ENCODE results near the gene DAB2IP. TPM values are rescaled to one million over a fixed set of nuclear protein-coding genes. Genes with fewer than 3 reads are reported as not detected.

Gene DAB2IP
- total RNA-seq, 1 experiment from 2014 or later: 17.0 TPM

DNA sequence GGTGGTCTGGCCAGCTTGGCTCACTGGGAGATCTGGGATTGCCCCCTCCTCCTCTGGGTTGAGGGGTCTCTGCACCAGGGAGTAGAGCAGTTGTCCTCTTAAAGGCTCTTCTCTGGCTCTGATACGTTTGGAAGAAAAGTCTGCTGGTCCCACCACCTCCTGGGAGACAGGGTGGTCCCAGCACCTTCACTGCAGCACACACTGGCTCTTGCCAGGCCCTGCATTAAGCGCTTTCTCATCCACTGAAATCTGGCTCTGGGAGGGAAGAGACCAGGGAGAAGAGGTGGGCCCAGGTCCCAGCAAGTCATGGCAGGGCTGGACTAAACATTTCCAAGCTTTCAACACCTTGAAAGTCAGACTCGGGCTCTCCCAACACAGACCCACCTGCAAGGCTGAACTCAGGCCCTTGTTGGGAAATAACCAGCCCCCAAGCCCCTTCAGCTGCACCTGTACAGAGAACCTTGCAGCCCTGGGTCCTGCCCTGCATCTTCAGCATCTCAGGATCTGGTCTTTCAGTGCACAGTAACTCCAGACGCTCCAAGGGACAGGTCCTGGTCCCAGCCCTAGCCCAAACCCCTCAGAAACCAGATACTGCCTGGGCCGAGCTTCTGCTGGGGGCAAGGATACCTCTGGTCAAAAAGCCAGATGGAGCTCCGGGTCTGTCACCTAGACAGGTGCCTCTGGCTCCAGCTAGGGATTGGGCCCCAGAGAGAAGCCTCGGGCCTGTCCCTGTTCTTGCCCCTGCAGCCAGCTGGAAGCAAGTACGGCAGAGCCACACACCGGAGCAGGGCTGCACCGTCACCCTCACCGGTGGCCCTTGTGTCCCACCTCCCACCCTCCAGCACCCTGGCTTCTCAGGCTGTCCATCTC lies 134.5 kb downstream of the DAB2IP start:
- CTCF ChIA-PET: no interaction called here
- H3K9me3 Mint-ChIP-seq (ENCODE audit: unreplicated experiment): no peaks in the 10 kb centered on the region

DNA sequence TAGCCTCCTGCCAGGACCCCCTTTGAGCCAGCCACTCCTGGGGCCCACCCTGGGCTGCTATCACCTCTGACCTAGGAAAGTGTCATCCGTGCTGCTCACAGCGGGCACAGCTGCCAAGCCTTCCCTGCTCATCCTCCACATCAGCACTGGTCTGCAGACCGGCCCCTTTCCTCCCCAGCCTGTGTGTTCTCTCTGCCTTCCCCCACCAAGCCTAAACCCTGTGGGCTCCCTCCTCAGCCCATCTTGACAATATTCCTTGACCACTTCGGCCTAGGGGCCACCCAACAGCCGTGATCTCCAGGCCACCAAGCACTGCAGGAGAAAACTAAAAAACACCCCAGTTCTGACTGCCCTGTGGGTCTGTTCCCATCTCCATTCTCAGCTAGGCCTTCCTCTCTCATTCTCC lies 135.1 kb downstream of the DAB2IP start:
- ChIA-PET CTCF (interaction anchor here (0.7 kb wide), 1 partner anchor 312 kb away, joined by 3 read pairs; no protein-coding TSS in a partner anchor), POLR2A (no interaction called here)
- peaks cover 11% of the 10 kb centered on the region for H3K27me3 Mint-ChIP-seq (ENCODE audit: insufficient read depth, unreplicated experiment)
- H3K36me3 Mint-ChIP-seq (ENCODE audit: insufficient read depth, unreplicated experiment): no peaks in the 10 kb centered on the region
- H3K4me3 Mint-ChIP-seq (ENCODE audit: unreplicated experiment): no peak overlapping the region
- H3K27ac Mint-ChIP-seq (ENCODE audit: low read depth, unreplicated experiment): no peak overlapping the region
- H3K4me1 Mint-ChIP-seq (ENCODE audit: insufficient read depth, unreplicated experiment): no peaks in the 10 kb centered on the region
- intact Hi-C loops (cut with micrococcal nuclease): no loop called here
- no peak for DNase-seq (ENCODE audit: unreplicated experiment)
- H3K9me3 Mint-ChIP-seq (ENCODE audit: unreplicated experiment): no peaks in the 10 kb centered on the region
- TF ChIP-seq, protein P1, sequence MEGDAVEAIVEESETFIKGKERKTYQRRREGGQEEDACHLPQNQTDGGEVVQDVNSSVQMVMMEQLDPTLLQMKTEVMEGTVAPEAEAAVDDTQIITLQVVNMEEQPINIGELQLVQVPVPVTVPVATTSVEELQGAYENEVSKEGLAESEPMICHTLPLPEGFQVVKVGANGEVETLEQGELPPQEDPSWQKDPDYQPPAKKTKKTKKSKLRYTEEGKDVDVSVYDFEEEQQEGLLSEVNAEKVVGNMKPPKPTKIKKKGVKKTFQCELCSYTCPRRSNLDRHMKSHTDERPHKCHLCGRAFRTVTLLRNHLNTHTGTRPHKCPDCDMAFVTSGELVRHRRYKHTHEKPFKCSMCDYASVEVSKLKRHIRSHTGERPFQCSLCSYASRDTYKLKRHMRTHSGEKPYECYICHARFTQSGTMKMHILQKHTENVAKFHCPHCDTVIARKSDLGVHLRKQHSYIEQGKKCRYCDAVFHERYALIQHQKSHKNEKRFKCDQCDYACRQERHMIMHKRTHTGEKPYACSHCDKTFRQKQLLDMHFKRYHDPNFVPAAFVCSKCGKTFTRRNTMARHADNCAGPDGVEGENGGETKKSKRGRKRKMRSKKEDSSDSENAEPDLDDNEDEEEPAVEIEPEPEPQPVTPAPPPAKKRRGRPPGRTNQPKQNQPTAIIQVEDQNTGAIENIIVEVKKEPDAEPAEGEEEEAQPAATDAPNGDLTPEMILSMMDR (IDR thresholded peaks at IDR 0.05; ENCODE audit: unreplicated experiment): no peak
- no TSS peak for BruUV-seq (replicated peaks)

More for the DNA sequence above, 134.5 kb downstream of the DAB2IP start:
- Mint-ChIP-seq H3K36me3 (ENCODE audit: insufficient read depth, unreplicated experiment) (peaks cover 2% of the 10 kb centered on the region), H3K4me3 (ENCODE audit: unreplicated experiment) (no peak overlapping the region), H3K27ac (ENCODE audit: low read depth, unreplicated experiment) (no peak overlapping the region), H3K4me1 (ENCODE audit: insufficient read depth, unreplicated experiment) (no peaks in the 10 kb centered on the region), H3K27me3 (ENCODE audit: insufficient read depth, unreplicated experiment) (peaks cover 5% of the 10 kb centered on the region)
- intact Hi-C loops (cut with micrococcal nuclease): no loop called here
- TF ChIP-seq, protein P1 (IDR thresholded peaks at IDR 0.05; ENCODE audit: unreplicated experiment): no peak
- BruUV-seq (replicated peaks): no TSS peak
- POLR2A ChIA-PET: no interaction called here
- no peak for DNase-seq (ENCODE audit: unreplicated experiment)

DNA sequence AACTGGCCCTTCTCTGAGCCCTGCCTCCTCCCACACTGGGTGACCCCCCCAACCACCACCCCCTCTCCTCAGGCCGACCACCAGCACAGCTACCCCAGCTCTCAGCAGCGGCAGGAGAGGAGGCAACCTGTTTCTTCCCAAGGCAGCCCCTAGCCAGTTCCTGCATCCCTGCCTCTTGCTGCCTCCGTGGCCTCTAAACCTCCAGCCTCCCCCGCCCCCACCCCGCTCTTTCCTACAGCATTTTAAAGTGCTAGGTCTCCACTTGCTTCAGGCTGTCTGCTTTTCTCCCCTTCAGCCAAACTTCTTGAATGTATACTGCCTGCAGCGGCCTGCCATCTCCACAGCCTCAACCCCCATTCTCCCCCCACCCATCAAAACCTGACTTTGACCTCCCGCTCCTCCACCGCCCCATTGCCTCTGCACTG lies 135.6 kb downstream of the DAB2IP start:
- TF ChIP-seq, protein P1 (IDR thresholded peaks at IDR 0.05; ENCODE audit: unreplicated experiment): no peak
- intact Hi-C loops (cut with micrococcal nuclease): no loop called here
- POLR2A ChIA-PET: no interaction called here
- H3K27ac Mint-ChIP-seq (ENCODE audit: low read depth, unreplicated experiment): no peak overlapping the region
- DNase-seq (ENCODE audit: unreplicated experiment): no peak
- CTCF ChIA-PET: interaction anchor here (0.7 kb wide), 2 partner anchors 312 to 1246 kb away, joined by 3 to 4 read pairs; no protein-coding TSS in a partner anchor
- H3K27me3 Mint-ChIP-seq (ENCODE audit: insufficient read depth, unreplicated experiment): peaks cover 15% of the 10 kb centered on the region
- no peaks in the 10 kb centered on the region for H3K4me1 Mint-ChIP-seq (ENCODE audit: insufficient read depth, unreplicated experiment)
- no peak overlapping the region for H3K4me3 Mint-ChIP-seq (ENCODE audit: unreplicated experiment)
- no peaks in the 10 kb centered on the region for H3K9me3 Mint-ChIP-seq (ENCODE audit: unreplicated experiment)
- H3K36me3 Mint-ChIP-seq (ENCODE audit: insufficient read depth, unreplicated experiment): no peaks in the 10 kb centered on the region
- no TSS peak for BruUV-seq (replicated peaks)

DNA sequence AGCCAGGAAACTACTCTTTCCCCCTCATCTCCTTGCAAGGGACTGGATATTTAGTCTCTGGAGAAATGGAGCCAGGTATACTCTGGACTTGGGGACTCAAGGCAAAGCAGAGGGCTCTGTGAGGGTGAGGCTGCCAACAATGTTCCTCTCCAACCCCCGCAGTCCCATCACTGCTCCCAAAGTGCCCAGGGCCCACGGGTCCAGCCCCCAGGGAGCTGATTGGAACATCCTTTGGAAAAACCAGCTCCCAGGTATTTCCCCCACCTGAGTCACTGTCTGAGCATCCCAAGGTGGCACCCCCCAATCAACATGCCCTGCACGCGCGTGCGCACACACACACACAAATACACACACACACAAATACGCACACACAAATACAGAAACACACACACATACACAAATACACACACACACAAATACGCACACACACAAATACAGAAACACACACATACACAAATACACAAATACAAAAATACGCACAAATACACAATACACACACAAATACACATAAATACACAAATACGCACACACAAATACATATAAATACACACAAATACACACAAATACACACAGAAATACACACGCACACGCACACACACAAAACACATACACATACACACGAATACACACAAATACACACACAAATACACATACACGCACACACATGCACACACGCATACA lies 137.4 kb downstream of the DAB2IP start:
- BruUV-seq (replicated peaks): no TSS peak
- no peaks in the 10 kb centered on the region for H3K9me3 Mint-ChIP-seq (ENCODE audit: unreplicated experiment)

More for the DNA sequence above, 137.4 kb downstream of the DAB2IP start:
- peaks cover 15% of the 10 kb centered on the region for H3K27me3 Mint-ChIP-seq (ENCODE audit: insufficient read depth, unreplicated experiment)
- H3K4me3 Mint-ChIP-seq (ENCODE audit: unreplicated experiment): no peak overlapping the region
- TF ChIP-seq, protein P1 (IDR thresholded peaks at IDR 0.05; ENCODE audit: unreplicated experiment): no peak
- ChIA-PET CTCF (interaction anchor here (0.7 to 1.0 kb wide), 2 partner anchors 14 to 46 kb away, joined by 4 read pairs; no protein-coding TSS in a partner anchor), POLR2A (no interaction called here)
- no peak for DNase-seq (ENCODE audit: unreplicated experiment)
- intact Hi-C loops (cut with micrococcal nuclease): no loop called here
- no peaks in the 10 kb centered on the region for H3K4me1 Mint-ChIP-seq (ENCODE audit: insufficient read depth, unreplicated experiment)
- no peak overlapping the region for H3K27ac Mint-ChIP-seq (ENCODE audit: low read depth, unreplicated experiment)
- H3K36me3 Mint-ChIP-seq (ENCODE audit: insufficient read depth, unreplicated experiment): no peaks in the 10 kb centered on the region
